NCI-H446 treated with DMSO at 0.1 percent for 48 hours (cell line): ENCODE measurements around the gene IFIT1B.
"Not testable (repeated sequence)": the region's sequence is repeated elsewhere in the genome, so short reads cannot be mapped to it uniquely, and the experiment has no call there.

Experiments used
- DNase-seq: peaks from one replicate; lab custom pipeline; 2025; lab: John Stamatoyannopoulos, UW

Gene IFIT1B

GRCh38 chr10:89382757-89383156 lies 4.9 kb downstream of the IFIT1B start:
- no peak for DNase-seq

GRCh38 chr10:89384474-89385340 lies 6.9 kb downstream of the IFIT1B start:
- no peak for DNase-seq

- no peak for DNase-seq
These were observed 10.9 kb downstream of the IFIT1B start for GRCh38 chr10:89388806-89389205.

- DNase-seq, result no peak
These were observed 11.4 kb downstream of the IFIT1B start for GRCh38 chr10:89389254-89389653.

- no peak for DNase-seq
These were observed 12.8 kb downstream of the IFIT1B start for GRCh38 chr10:89390476-89391225.

- not testable (repeated sequence) for DNase-seq
These were observed 13.3 kb downstream of the IFIT1B start for GRCh38 chr10:89391226-89391576.

- no peak for DNase-seq
These were observed 14.3 kb downstream of the IFIT1B start, which contains the start of gene IFIT1 for GRCh38 chr10:89391907-89392756. IFIT1 (plus strand) TSS chr10:89392623; CDS start chr10:89392713, 90 bp downstream.

GRCh38 chr10:89392974-89393373 lies 15.1 kb downstream of the IFIT1B start:
- DNase-seq, result no peak

GRCh38 chr10:89393898-89394297 lies 16.0 kb downstream of the IFIT1B start:
- DNase-seq, result no peak

GRCh38 chr10:89395141-89395540 lies 17.3 kb downstream of the IFIT1B start:
- no peak for DNase-seq

- DNase-seq, result no peak
These were observed 20.3 kb downstream of the IFIT1B start for GRCh38 chr10:89398003-89398749.

- DNase-seq, result no peak
These were observed 22.1 kb downstream of the IFIT1B start for GRCh38 chr10:89399956-89400355.

GRCh38 chr10:89403043-89403442 lies 25.2 kb downstream of the IFIT1B start:
- DNase-seq, result no peak

- DNase-seq, result no peak
These were observed 26.5 kb downstream of the IFIT1B start for GRCh38 chr10:89404104-89405047.

- DNase-seq, result not testable (repeated sequence)
These were observed 28.3 kb downstream of the IFIT1B start for GRCh38 chr10:89406178-89406577.

- DNase-seq, result not testable (repeated sequence)
These were observed 29.9 kb downstream of the IFIT1B start for GRCh38 chr10:89407792-89408191.

GRCh38 chr10:89409282-89409681 lies 31.4 kb downstream of the IFIT1B start:
- not testable (repeated sequence) for DNase-seq

- not testable (repeated sequence) for DNase-seq
These were observed 32.7 kb downstream of the IFIT1B start for GRCh38 chr10:89410551-89410950.

- not testable (repeated sequence) for DNase-seq
These were observed 33.3 kb downstream of the IFIT1B start for GRCh38 chr10:89411135-89411534.

GRCh38 chr10:89412276-89412675 lies 34.4 kb downstream of the IFIT1B start:
- DNase-seq, result not testable (repeated sequence)
